Karpas-422 (cell line): Measurements from ENCODE around the gene ACRBP. TPM values are rescaled to one million over a fixed set of nuclear protein-coding genes. Genes with fewer than 3 reads are reported as not detected.

Source experiments
- DNase-seq: peaks from one replicate; pipeline ENCODE4 v3.0.0-alpha.2; 2015
- H2AFZ ChIP-seq: fragments of 200-600 bp; sonication (generic); 2 replicates; pipeline ENCODE4 v1.6.1; 2014; ENCODE audit warnings: antibody characterized with exemption, low read length, mixed read lengths
- H3K27ac ChIP-seq: fragments of 200-600 bp; sonication (generic); 2 replicates; pipeline ENCODE4 v1.5.1; 2014; ENCODE audit warnings: mild to moderate bottlenecking, low read length, moderate library complexity
- H3K27me3 ChIP-seq: fragments of 200-600 bp; sonication (generic); 2 replicates; pipeline ENCODE4 v1.6.1; 2014; ENCODE audit warnings: low read length, mixed read lengths
- H3K36me3 ChIP-seq: fragments of 200-600 bp; sonication (generic); 2 replicates; pipeline ENCODE4 v1.6.1; 2014; ENCODE audit warnings: low read length, mixed read lengths; ENCODE audit not compliant: insufficient read depth
- H3K4me1 ChIP-seq: fragments of 200-600 bp; sonication (generic); 2 replicates; pipeline ENCODE4 v1.6.1; 2014; ENCODE audit warnings: mild to moderate bottlenecking, low read length, mixed read lengths
- H3K4me2 ChIP-seq: fragments of 200-600 bp; sonication (generic); 2 replicates; pipeline ENCODE4 v1.6.1; 2014; ENCODE audit warnings: low read length, low read depth, mild to moderate bottlenecking; ENCODE audit not compliant: poor library complexity, severe bottlenecking
- H3K4me3 ChIP-seq: fragments of 200-600 bp; sonication (generic); 2 replicates; pipeline ENCODE4 v1.5.1; 2014; ENCODE audit warnings: mild to moderate bottlenecking, antibody characterized with exemption, low read length, mixed read lengths
- H3K79me2 ChIP-seq: fragments of 200-600 bp; sonication (generic); 2 replicates; pipeline ENCODE4 v1.6.1; 2014; ENCODE audit warnings: mild to moderate bottlenecking, low read length, mixed read lengths
- H3K9ac ChIP-seq: fragments of 200-600 bp; sonication (generic); 2 replicates; pipeline ENCODE4 v1.6.0; 2014; ENCODE audit warnings: low read length
- H3K9me2 ChIP-seq: fragments of 200-600 bp; sonication (generic), shearing (Covaris generic); replicated peaks from 2 replicates; pipeline ENCODE4 v1.6.0; 2014; ENCODE audit warnings: mild to moderate bottlenecking, low read length, moderate library complexity; ENCODE audit not compliant: insufficient read depth
- H3K9me3 ChIP-seq: fragments of 300-700, 200-600 bp; sonication (generic); 2 replicates; pipeline ENCODE4 v1.6.1; 2014; ENCODE audit warnings: low read length, mixed read lengths
- H4K20me1 ChIP-seq: fragments of 200-600 bp; sonication (generic); 2 replicates; pipeline ENCODE4 v1.6.1; 2014; ENCODE audit warnings: mild to moderate bottlenecking, antibody characterized with exemption, low read length, low read depth; ENCODE audit not compliant: insufficient read depth
- total RNA-seq: library from RNA; depleted of rRNA; stranded (reverse); fragments of >200 nt; shearing (Covaris generic); gene quantifications from 2 replicates; pipeline ENCODE4 v1.2.3, GENCODE V29; 2014; ENCODE audit warnings: low replicate concordance

The ACRBP gene
- total RNA-seq, 1 experiment from 2014 or later, result 4.2 TPM

- Histone ChIP-seq H3K9me3 (no peaks in the 10 kb centered on the region), H3K79me2 (peaks cover 68% of the 10 kb centered on the region), H3K27ac (peak overlapping the region; percentile 90), H3K27me3 (no peaks in the 10 kb centered on the region), H3K4me1 (peaks cover 36% of the 10 kb centered on the region), H3K4me2 (peak overlapping the region; percentile 100), H2AFZ (0 out of 2 replicates have a peak overlapping the region, but pooled peaks have one; percentile 53), H3K9me2 (no peaks in the 10 kb centered on the region), H3K4me3 (peak overlapping the region; percentile 86), H3K36me3 (peaks cover 18% of the 10 kb centered on the region), H4K20me1 (no peaks in the 10 kb centered on the region), H3K9ac (peak overlapping the region; percentile 99)
- peak; percentile 73 for DNase-seq
Measured at GRCh38 chr12:6688543-6688998, 41.3 kb upstream of the ACRBP start.

GRCh38 chr12:6685814-6686213, 38.6 kb upstream of the ACRBP start:
- Histone ChIP-seq H3K9me2 (no peaks in the 10 kb centered on the region), H3K9ac (no peak overlapping the region), H3K4me3 (no peak overlapping the region), H3K4me1 (peaks cover 26% of the 10 kb centered on the region), H3K4me2 (no peak overlapping the region), H3K36me3 (peaks cover 25% of the 10 kb centered on the region), H3K9me3 (no peaks in the 10 kb centered on the region), H2AFZ (no peak overlapping the region), H3K79me2 (peaks cover 90% of the 10 kb centered on the region), H3K27ac (no peak overlapping the region), H3K27me3 (no peaks in the 10 kb centered on the region), H4K20me1 (no peaks in the 10 kb centered on the region)
- no peak for DNase-seq

DNA sequence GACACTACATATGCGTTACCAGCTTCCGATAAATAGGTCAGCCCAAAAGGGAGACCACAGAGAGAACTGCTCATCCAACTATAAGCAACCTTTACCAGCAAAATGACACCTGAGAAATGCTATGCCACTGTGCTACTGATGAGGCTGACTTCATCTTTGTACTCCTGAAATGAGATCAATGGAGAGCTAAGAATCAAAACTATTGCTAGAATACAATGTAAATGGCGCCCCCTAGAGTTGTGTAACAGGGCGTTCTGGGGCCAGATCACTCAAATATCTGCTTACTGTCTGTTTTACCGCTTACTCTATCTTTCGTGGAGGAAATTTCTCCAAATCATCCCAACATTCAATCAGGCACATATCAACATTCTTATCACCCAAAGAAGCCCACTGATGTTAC, 37.4 kb upstream of the ACRBP start:
- Histone ChIP-seq H3K4me1 (peaks cover 19% of the 10 kb centered on the region), H3K27ac (no peak overlapping the region), H3K27me3 (no peaks in the 10 kb centered on the region), H3K9me3 (no peaks in the 10 kb centered on the region), H3K9me2 (no peaks in the 10 kb centered on the region), H4K20me1 (no peaks in the 10 kb centered on the region), H3K79me2 (peaks cover 91% of the 10 kb centered on the region), H3K36me3 (peaks cover 26% of the 10 kb centered on the region), H3K4me2 (no peak overlapping the region), H3K4me3 (no peak overlapping the region), H2AFZ (no peak overlapping the region), H3K9ac (no peak overlapping the region)
- DNase-seq, result peak; percentile 81

- Histone ChIP-seq H2AFZ (no peak overlapping the region), H3K4me3 (no peak overlapping the region), H4K20me1 (no peaks in the 10 kb centered on the region), H3K4me2 (no peak overlapping the region), H3K9me2 (no peaks in the 10 kb centered on the region), H3K4me1 (peaks cover 14% of the 10 kb centered on the region), H3K27me3 (no peaks in the 10 kb centered on the region), H3K27ac (no peak overlapping the region), H3K36me3 (peaks cover 58% of the 10 kb centered on the region), H3K79me2 (peaks cover 54% of the 10 kb centered on the region), H3K9ac (no peak overlapping the region), H3K9me3 (no peaks in the 10 kb centered on the region)
- no peak for DNase-seq
Measured at GRCh38 chr12:6676962-6677361, 29.7 kb upstream of the ACRBP start.

DNA sequence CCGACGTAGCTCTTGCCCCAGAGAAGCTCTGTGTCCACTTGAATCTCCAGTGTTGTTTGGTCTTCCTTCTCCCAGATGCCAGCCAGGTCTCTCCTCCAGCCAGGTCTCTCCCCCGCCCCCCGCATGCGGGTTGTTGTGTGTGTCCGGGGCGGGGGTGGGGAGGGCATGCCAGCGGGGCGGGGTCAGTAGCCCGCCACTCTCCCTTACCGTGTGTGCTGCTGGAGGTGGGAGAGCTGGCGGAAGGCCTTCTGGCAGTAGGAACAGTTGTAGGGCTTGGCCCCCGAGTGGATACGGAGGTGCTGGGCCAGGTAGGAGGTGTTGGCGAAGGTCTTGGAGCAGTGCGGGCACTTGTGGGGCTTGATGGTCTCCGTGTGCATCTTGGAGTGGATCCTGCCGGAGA, 24.9 kb upstream of the ACRBP start:
- H3K9me2 ChIP-seq, result no peaks in the 10 kb centered on the region
- H4K20me1 ChIP-seq, result no peaks in the 10 kb centered on the region
- no peak overlapping the region for H3K27ac ChIP-seq
- H2AFZ ChIP-seq, result no peak overlapping the region
- no peak overlapping the region for H3K9ac ChIP-seq
- H3K9me3 ChIP-seq, result no peaks in the 10 kb centered on the region
- no peak overlapping the region for H3K4me3 ChIP-seq
- peaks cover 77% of the 10 kb centered on the region for H3K36me3 ChIP-seq
- no peak overlapping the region for H3K4me2 ChIP-seq
- H3K79me2 ChIP-seq, result peaks cover 14% of the 10 kb centered on the region
- no peaks in the 10 kb centered on the region for H3K27me3 ChIP-seq
- H3K4me1 ChIP-seq, result peaks cover under 1% of the 10 kb centered on the region
- DNase-seq, result no peak

DNA sequence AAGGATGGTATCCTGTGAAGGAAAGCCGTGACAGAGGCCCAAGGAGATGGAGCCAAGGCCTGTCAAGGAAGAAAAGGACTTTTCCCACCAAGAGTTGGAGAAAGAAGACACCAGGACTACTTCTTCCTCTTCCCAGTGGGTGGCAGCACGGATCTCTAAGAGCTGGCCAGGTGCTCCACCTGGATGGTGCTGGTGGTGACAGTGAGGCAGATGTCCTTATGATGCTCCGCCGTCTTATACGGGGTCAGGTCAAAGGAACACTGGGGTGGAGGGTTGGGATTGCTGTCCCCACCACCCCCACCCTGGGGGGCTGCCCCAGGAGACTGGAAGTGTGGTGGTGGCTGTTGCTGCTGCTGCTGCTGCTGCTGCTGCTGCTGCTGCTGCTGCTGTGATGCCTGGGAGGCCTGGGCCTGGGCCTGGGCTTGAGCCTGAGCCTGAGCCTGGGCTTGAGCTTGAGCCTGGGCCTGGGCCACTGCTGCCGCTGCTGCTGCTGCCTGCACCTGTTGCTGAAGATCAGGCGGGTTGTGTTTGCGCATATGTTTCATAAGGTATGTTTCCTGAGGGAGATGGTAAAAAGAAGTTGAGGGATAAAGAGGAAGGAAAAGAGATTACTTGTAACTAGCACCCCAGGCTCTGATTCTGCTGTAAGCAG, 20.5 kb upstream of the ACRBP start:
- H3K9me3 ChIP-seq, result no peaks in the 10 kb centered on the region
- no peak overlapping the region for H2AFZ ChIP-seq
- H4K20me1 ChIP-seq, result no peaks in the 10 kb centered on the region
- no peaks in the 10 kb centered on the region for H3K27me3 ChIP-seq
- H3K4me2 ChIP-seq, result no peak overlapping the region
- H3K79me2 ChIP-seq, result peaks cover 2% of the 10 kb centered on the region
- peaks cover 45% of the 10 kb centered on the region for H3K36me3 ChIP-seq
- H3K9ac ChIP-seq, result no peak overlapping the region
- no peaks in the 10 kb centered on the region for H3K9me2 ChIP-seq
- H3K4me1 ChIP-seq, result peaks cover 4% of the 10 kb centered on the region
- peak; percentile 52 for DNase-seq
- no peak overlapping the region for H3K27ac ChIP-seq
- no peak overlapping the region for H3K4me3 ChIP-seq

DNA sequence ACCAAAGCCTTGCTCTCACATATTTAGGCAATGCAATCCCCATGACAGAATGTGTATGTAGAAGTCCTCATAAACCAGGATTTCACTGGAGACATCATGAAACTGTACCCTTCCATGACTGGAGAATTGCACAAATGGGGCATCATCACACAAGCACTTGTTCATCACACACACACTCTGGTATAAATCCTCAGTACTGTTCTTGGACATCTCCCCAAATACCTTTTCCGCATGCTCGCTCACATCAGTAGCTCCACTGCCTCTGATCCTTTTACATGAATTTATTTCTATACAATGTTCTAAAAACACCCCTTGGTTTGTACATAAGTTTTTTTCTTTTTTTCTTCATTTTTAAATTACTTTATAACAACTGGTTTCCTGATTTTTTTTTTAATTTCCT, 19.0 kb upstream of the ACRBP start:
- H3K9ac ChIP-seq, result no peak overlapping the region
- H3K36me3 ChIP-seq, result peaks cover 31% of the 10 kb centered on the region
- no peaks in the 10 kb centered on the region for H4K20me1 ChIP-seq
- peaks cover 14% of the 10 kb centered on the region for H3K4me1 ChIP-seq
- DNase-seq, result no peak
- H3K9me2 ChIP-seq, result no peaks in the 10 kb centered on the region
- peaks cover 16% of the 10 kb centered on the region for H3K79me2 ChIP-seq
- no peak overlapping the region for H3K27ac ChIP-seq
- no peaks in the 10 kb centered on the region for H3K27me3 ChIP-seq
- no peak overlapping the region for H3K4me2 ChIP-seq
- H3K9me3 ChIP-seq, result no peaks in the 10 kb centered on the region
- no peak overlapping the region for H2AFZ ChIP-seq
- H3K4me3 ChIP-seq, result no peak overlapping the region

GRCh38 chr12:6664902-6665301, 17.7 kb upstream of the ACRBP start:
- H3K4me2 ChIP-seq, result no peak overlapping the region
- H3K9ac ChIP-seq, result no peak overlapping the region
- peaks cover 18% of the 10 kb centered on the region for H3K36me3 ChIP-seq
- no peak overlapping the region for H3K27ac ChIP-seq
- no peaks in the 10 kb centered on the region for H3K9me3 ChIP-seq
- no peak overlapping the region for H3K4me3 ChIP-seq
- H3K27me3 ChIP-seq, result no peaks in the 10 kb centered on the region
- no peak for DNase-seq
- no peaks in the 10 kb centered on the region for H4K20me1 ChIP-seq
- H3K9me2 ChIP-seq, result no peaks in the 10 kb centered on the region
- H2AFZ ChIP-seq, result no peak overlapping the region
- H3K79me2 ChIP-seq, result peaks cover 16% of the 10 kb centered on the region
- peaks cover 14% of the 10 kb centered on the region for H3K4me1 ChIP-seq
